K562 (cell line): ENCODE data around the gene PSAP. TPM values are rescaled to one million over a fixed set of nuclear protein-coding genes. Genes with fewer than 3 reads are reported as not detected.

Experiments used
- BRD9 ChIP-seq: fragments of 450-650 bp; IDR thresholded peaks from 2 replicates; pipeline ENCODE4 v1.6.1; 2018; ENCODE audit warnings: low read depth; ENCODE audit not compliant: partially characterized antibody
- CEBPG ChIP-seq, 3 experiments: fragments of 200-800 bp in 1 of 3; sonication (Bioruptor generic) in 1 of 3; sonication (generic) in 1 of 3; formaldehyde crosslinking in 1 of 3; IDR thresholded peaks in 2 of 3; conservative IDR thresholded peaks in 1 of 3; 2 replicates each; pipeline versions ENCODE4 v1.6.1 to v1.8.0; 2016 to 2022; ENCODE audit warnings: missing compliant biosample characterization in 2 of 3, missing genetic modification characterization in 2 of 3, mild to moderate bottlenecking in 1 of 3, missing genetic modification reagents in 1 of 3
- COPS2 ChIP-seq: fragments of 450-650 bp; conservative IDR thresholded peaks from 2 replicates; pipeline ENCODE4 v1.6.1; 2016; ENCODE audit warnings: mild to moderate bottlenecking, moderate library complexity
- DIDO1 ChIP-seq: fragments of 450-650 bp; IDR thresholded peaks from 2 replicates; pipeline ENCODE4 v1.6.1; 2016; ENCODE audit warnings: low read depth, missing biosample characterization, missing genetic modification characterization
- FOXA1 ChIP-seq: fragments of 450-650 bp; IDR thresholded peaks from 2 replicates; pipeline ENCODE4 v1.6.1; 2016; ENCODE audit warnings: mild to moderate bottlenecking, borderline replicate concordance
- FOXK1 ChIP-seq: sonication (generic); formaldehyde crosslinking; IDR thresholded peaks from 2 replicates; pipeline ENCODE4 v1.8.0; 2022; ENCODE audit warnings: missing genetic modification reagents, mild to moderate bottlenecking, borderline replicate concordance
- HNRNPL ChIP-seq: fragments of 200-400 bp; formaldehyde crosslinking; IDR thresholded peaks from 2 replicates; pipeline ENCODE4 v1.6.1; 2017; ENCODE audit warnings: low read depth, mild to moderate bottlenecking, low read length
- JUND ChIP-seq, 2 experiments: IDR thresholded peaks; 2 replicates in 1 of 2; 3 replicates in 1 of 2; pipeline ENCODE4 v1.6.1; 2011; ENCODE audit warnings: borderline replicate concordance in 2 of 2, low read depth in 2 of 2, low read length in 2 of 2, improper control_type of control experiment in 1 of 2, missing biosample characterization in 1 of 2, missing genetic modification characterization in 1 of 2, missing genetic modification reagents in 1 of 2
- KAT8 ChIP-seq: fragments of 450-650 bp; IDR thresholded peaks from 2 replicates; pipeline ENCODE4 v1.6.1; 2016; ENCODE audit warnings: low read depth, mild to moderate bottlenecking
- KLF13 ChIP-seq: fragments of 450-650 bp; IDR thresholded peaks from 2 replicates; pipeline ENCODE4 v1.6.1; 2016; ENCODE audit warnings: missing genetic modification characterization, low read depth, mild to moderate bottlenecking, missing compliant biosample characterization, moderate library complexity, borderline replicate concordance
- MED1 ChIP-seq: sonication (generic); formaldehyde crosslinking; IDR thresholded peaks from 2 replicates; pipeline ENCODE4 v1.8.1; 2023; ENCODE audit warnings: missing genetic modification reagents, borderline replicate concordance
- NFRKB ChIP-seq: fragments of 450-650 bp; IDR thresholded peaks from 2 replicates; pipeline ENCODE4 v1.6.1; 2016; ENCODE audit warnings: low read depth
- RBM25 ChIP-seq: fragments of 200-400 bp; formaldehyde crosslinking; IDR thresholded peaks from 2 replicates; pipeline ENCODE4 v1.6.1; 2018; ENCODE audit warnings: low read length, low read depth, moderate library complexity; ENCODE audit not compliant: severe bottlenecking
- SMAD4 ChIP-seq: fragments of 250-450 bp; sonication (Bioruptor Pico); conservative IDR thresholded peaks from 2 replicates; pipeline ENCODE4 v1.8.0; 2021; ENCODE audit warnings: inconsistent platforms, mild to moderate bottlenecking, moderate library complexity
- polyA plus RNA-seq, 8 experiments: library from polyadenylated mRNA; depleted of rRNA in 4 of 8; stranded (reverse) in 5 of 8; unstranded in 3 of 8; fragments of >200 nt; fragmentation: Nextera tagmentation in 2 of 8; fragmentation: Illumina TruSeq in 1 of 8; extraction: Ambion mirVana in 2 of 8; extraction: Trizol in 1 of 8; gene quantifications; 2 replicates each; pipeline versions ENCODE4 v1.2.1 to v1.2.3, GENCODE V29; 2011 to 2014; ENCODE audit warnings: inconsistent platforms in 1 of 8, missing spikeins in 1 of 8
- total RNA-seq, 7 experiments: library from RNA; depleted of rRNA in 6 of 7; stranded (reverse); fragments of >200 nt in 6 of 7; fragmentation: Illumina TruSeq in 2 of 7; extraction: Trizol in 2 of 7; gene quantifications; 2 replicates each; pipeline versions ENCODE4 v1.2.1 to v1.2.3, GENCODE V29; 2011 to 2021; ENCODE audit warnings: low replicate concordance in 1 of 7
- TF ChIP-seq, protein P1 (sequence below): fragments of 250-450 bp; sonication (Bioruptor Pico); IDR thresholded peaks from 2 replicates; pipeline ENCODE4 v1.4.0; 2020; ENCODE audit warnings: mild to moderate bottlenecking, moderate library complexity, borderline replicate concordance
- TF ChIP-seq, protein P2 (sequence below): fragments of 450-650 bp; IDR thresholded peaks from 2 replicates; pipeline ENCODE4 v1.6.1; 2016; ENCODE audit warnings: low read depth, mild to moderate bottlenecking, moderate library complexity
- TF ChIP-seq, protein P3 (sequence below): sonication (generic); formaldehyde crosslinking; IDR thresholded peaks from 2 replicates; pipeline ENCODE4 v1.8.0; 2022; ENCODE audit warnings: missing genetic modification reagents, mild to moderate bottlenecking, borderline replicate concordance
- TF ChIP-seq, protein P4 (sequence below): fragments of 450-650 bp; conservative IDR thresholded peaks from 2 replicates; pipeline ENCODE4 v1.6.1; 2016; ENCODE audit warnings: missing genetic modification characterization, low read depth, mild to moderate bottlenecking, control low read depth, missing compliant biosample characterization

PSAP gene
- total and polyA plus RNA-seq, 9 of the 15 experiments (the other 6 are each of a cell fraction or from before 2014, with no cell fraction given), result 245 to 700 (median 429) TPM

DNA sequence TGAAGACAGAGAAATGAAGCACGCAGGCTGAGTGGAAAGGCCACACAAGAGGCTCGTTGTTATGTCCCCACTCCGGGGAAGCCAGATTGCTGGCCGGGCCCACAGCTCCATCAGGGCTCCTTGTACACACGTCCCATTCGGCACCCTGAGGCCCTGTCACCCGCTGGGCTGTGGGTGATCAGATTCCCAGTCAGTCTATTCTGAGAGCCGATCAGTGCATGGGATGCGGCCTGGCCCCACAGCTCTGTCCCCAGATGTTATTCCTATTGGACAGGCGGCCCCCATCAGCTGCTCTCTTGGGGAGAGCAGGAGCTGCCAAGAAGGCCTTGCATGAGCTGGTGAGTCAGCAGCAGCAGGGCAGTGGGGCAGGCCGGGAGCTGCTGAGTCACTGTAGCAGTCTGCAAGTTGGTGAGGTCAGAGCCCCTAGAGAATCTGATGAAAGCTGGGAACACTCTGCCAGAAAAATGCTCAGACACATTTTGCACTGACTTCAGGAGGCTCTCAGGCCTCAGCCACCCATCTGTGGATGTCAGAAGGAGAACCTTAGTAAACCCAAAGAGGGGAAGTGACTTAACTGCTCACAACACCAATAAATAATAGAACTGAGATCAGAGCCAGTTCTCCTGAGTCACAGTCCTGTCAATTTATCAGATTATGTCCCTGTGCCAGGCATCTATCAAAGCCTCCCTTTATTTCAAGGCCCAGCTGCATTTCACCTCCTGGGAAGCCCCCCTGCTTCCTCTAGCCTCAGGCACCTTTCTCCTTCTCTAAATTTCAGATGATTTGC lies 9.4 kb upstream of the PSAP start (continued):
- TF ChIP-seq, protein P1, sequence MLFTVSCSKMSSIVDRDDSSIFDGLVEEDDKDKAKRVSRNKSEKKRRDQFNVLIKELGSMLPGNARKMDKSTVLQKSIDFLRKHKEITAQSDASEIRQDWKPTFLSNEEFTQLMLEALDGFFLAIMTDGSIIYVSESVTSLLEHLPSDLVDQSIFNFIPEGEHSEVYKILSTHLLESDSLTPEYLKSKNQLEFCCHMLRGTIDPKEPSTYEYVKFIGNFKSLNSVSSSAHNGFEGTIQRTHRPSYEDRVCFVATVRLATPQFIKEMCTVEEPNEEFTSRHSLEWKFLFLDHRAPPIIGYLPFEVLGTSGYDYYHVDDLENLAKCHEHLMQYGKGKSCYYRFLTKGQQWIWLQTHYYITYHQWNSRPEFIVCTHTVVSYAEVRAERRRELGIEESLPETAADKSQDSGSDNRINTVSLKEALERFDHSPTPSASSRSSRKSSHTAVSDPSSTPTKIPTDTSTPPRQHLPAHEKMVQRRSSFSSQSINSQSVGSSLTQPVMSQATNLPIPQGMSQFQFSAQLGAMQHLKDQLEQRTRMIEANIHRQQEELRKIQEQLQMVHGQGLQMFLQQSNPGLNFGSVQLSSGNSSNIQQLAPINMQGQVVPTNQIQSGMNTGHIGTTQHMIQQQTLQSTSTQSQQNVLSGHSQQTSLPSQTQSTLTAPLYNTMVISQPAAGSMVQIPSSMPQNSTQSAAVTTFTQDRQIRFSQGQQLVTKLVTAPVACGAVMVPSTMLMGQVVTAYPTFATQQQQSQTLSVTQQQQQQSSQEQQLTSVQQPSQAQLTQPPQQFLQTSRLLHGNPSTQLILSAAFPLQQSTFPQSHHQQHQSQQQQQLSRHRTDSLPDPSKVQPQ (CRISPR knock-in tag), result 0 out of 2 replicates have a peak, but pooled peaks have one; percentile 39
- TF ChIP-seq DIDO1 (tag), result no peak
- TF ChIP-seq MED1, result no peak
- TF ChIP-seq COPS2, result no peak
- TF ChIP-seq CEBPG (CRISPR knock-in tag; IDR thresholded peaks at IDR 0.05), result peak; percentile 96
- TF ChIP-seq CEBPG (tag; conservative IDR thresholded peaks at IDR 0.05 in 1 of 2, IDR thresholded peaks at IDR 0.05 in 1 of 2), result peak; percentile 80 to 87
- TF ChIP-seq, protein P2, sequence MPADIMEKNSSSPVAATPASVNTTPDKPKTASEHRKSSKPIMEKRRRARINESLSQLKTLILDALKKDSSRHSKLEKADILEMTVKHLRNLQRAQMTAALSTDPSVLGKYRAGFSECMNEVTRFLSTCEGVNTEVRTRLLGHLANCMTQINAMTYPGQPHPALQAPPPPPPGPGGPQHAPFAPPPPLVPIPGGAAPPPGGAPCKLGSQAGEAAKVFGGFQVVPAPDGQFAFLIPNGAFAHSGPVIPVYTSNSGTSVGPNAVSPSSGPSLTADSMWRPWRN, result peak; percentile 24
- peak; percentile 64; the same call in 1 of the 2 replicates for TF ChIP-seq HNRNPL
- TF ChIP-seq FOXA1, result no peak
- TF ChIP-seq, protein P3, sequence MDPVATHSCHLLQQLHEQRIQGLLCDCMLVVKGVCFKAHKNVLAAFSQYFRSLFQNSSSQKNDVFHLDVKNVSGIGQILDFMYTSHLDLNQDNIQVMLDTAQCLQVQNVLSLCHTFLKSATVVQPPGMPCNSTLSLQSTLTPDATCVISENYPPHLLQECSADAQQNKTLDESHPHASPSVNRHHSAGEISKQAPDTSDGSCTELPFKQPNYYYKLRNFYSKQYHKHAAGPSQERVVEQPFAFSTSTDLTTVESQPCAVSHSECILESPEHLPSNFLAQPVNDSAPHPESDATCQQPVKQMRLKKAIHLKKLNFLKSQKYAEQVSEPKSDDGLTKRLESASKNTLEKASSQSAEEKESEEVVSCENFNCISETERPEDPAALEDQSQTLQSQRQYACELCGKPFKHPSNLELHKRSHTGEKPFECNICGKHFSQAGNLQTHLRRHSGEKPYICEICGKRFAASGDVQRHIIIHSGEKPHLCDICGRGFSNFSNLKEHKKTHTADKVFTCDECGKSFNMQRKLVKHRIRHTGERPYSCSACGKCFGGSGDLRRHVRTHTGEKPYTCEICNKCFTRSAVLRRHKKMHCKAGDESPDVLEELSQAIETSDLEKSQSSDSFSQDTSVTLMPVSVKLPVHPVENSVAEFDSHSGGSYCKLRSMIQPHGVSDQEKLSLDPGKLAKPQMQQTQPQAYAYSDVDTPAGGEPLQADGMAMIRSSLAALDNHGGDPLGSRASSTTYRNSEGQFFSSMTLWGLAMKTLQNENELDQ, result no peak
- TF ChIP-seq KAT8, result no peak
- no peak for TF ChIP-seq RBM25
- TF ChIP-seq, protein P4, sequence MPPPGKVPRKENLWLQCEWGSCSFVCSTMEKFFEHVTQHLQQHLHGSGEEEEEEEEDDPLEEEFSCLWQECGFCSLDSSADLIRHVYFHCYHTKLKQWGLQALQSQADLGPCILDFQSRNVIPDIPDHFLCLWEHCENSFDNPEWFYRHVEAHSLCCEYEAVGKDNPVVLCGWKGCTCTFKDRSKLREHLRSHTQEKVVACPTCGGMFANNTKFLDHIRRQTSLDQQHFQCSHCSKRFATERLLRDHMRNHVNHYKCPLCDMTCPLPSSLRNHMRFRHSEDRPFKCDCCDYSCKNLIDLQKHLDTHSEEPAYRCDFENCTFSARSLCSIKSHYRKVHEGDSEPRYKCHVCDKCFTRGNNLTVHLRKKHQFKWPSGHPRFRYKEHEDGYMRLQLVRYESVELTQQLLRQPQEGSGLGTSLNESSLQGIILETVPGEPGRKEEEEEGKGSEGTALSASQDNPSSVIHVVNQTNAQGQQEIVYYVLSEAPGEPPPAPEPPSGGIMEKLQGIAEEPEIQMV (tag), result peak; percentile 22; the same call in 1 of the 2 replicates
- TF ChIP-seq FOXK1 (CRISPR knock-in tag), result peak; percentile 50; the same call in 1 of the 2 replicates
- TF ChIP-seq KLF13, result no peak; the same call in 1 of the 2 replicates
- TF ChIP-seq SMAD4 (CRISPR knock-in tag), result peak; percentile 97
- TF ChIP-seq NFRKB, result peak; percentile 78
- peak; percentile 75 for TF ChIP-seq BRD9
- peak; percentile 99 for TF ChIP-seq JUND (IDR thresholded peaks at IDR 0.05; ENCODE audit: borderline replicate concordance, low read depth, low read length)
- TF ChIP-seq JUND (tag; IDR thresholded peaks at IDR 0.05; ENCODE audit: borderline replicate concordance, low read depth, low read length), result peak; percentile 96
